ENCODE data around the gene MAP3K4. TPM values are rescaled to one million over a fixed set of nuclear protein-coding genes. Genes with fewer than 3 reads are reported as not detected.

Gene MAP3K4
- total RNA-seq, 1 donor from 2014 or later: 63.3 TPM

DNA sequence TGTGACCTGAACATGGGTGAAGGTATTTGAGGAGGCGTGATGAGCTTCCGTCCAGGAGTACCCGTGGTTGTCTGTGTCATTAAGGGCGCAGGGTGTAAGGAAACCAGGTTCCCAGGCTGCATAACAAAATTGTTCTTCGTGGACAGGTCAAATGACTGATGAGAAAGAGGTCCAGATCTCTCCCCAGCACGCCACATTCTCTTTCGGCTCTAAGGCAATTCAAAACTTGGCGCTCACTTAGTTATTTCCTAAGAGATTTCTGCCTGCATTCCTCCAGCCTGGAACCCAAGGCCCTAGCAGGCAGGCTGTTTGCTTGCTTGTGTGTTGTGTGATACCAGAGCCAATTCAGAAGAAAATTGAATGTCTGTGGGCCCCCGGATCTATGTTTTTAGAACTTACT is 142.4 kb downstream of the MAP3K4 start:
- H3K36me3 Mint-ChIP-seq (ENCODE audit: unreplicated experiment): peaks cover 50% of the 10 kb centered on the region
- H3K4me1 Mint-ChIP-seq (ENCODE audit: low read depth, unreplicated experiment): no peaks in the 10 kb centered on the region

DNA sequence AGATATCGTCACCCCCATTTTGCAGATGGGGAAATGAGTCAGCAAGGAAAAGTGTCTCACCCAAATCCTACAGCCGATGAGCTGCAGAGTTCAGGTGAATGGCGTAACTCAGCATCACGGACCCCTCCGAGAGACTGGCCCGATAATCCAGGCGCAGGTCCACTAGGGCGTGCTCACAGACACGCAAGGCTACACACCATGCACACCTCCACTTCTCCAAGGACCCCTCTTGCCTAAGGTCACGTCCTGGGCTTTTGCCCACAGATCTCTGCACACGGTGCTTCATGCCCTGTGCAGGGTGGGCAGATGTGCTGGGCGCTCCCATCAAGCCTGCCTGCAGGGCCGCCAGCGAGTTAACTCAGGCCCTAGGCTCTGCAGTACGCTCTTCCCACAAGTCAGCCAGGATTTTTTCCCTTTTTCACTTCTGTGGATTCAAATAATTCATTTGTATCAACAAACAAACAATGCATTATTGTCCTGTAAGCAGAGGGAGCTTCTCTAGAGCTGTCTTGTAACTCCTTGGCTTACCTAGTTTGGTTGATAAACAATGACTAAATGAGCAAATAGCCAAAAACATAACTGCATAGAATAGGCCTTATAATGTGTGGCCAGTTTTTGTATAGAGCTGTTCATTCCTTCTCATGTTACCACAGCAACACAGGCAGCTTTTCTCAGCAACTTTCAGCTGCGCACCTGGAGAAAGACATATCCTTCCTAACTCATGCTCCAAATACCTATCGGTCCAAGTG is 143.2 kb downstream of the MAP3K4 start:
- H3K27me3 Mint-ChIP-seq (ENCODE audit: unreplicated experiment): peaks cover 9% of the 10 kb centered on the region
- no peak overlapping the region for H3K27ac Mint-ChIP-seq (ENCODE audit: unreplicated experiment)
- no peak for DNase-seq
- peaks cover 43% of the 10 kb centered on the region for H3K36me3 Mint-ChIP-seq (ENCODE audit: unreplicated experiment)
- H3K9me3 Mint-ChIP-seq (ENCODE audit: unreplicated experiment): peaks cover 25% of the 10 kb centered on the region
- H3K4me1 Mint-ChIP-seq (ENCODE audit: low read depth, unreplicated experiment): no peaks in the 10 kb centered on the region
- TF ChIP-seq, protein P1, sequence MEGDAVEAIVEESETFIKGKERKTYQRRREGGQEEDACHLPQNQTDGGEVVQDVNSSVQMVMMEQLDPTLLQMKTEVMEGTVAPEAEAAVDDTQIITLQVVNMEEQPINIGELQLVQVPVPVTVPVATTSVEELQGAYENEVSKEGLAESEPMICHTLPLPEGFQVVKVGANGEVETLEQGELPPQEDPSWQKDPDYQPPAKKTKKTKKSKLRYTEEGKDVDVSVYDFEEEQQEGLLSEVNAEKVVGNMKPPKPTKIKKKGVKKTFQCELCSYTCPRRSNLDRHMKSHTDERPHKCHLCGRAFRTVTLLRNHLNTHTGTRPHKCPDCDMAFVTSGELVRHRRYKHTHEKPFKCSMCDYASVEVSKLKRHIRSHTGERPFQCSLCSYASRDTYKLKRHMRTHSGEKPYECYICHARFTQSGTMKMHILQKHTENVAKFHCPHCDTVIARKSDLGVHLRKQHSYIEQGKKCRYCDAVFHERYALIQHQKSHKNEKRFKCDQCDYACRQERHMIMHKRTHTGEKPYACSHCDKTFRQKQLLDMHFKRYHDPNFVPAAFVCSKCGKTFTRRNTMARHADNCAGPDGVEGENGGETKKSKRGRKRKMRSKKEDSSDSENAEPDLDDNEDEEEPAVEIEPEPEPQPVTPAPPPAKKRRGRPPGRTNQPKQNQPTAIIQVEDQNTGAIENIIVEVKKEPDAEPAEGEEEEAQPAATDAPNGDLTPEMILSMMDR (IDR thresholded peaks at IDR 0.05; ENCODE audit: partially characterized antibody, unreplicated experiment): no peak
- H3K4me3 Mint-ChIP-seq (ENCODE audit: unreplicated experiment): no peak overlapping the region

More for the DNA sequence above, 142.4 kb downstream of the MAP3K4 start:
- Mint-ChIP-seq H3K9me3 (ENCODE audit: unreplicated experiment) (peaks cover 31% of the 10 kb centered on the region), H3K27me3 (ENCODE audit: unreplicated experiment) (peaks cover 11% of the 10 kb centered on the region), H3K4me3 (ENCODE audit: unreplicated experiment) (no peak overlapping the region), H3K27ac (ENCODE audit: unreplicated experiment) (no peak overlapping the region)
- no peak for DNase-seq
- TF ChIP-seq, protein P1 (IDR thresholded peaks at IDR 0.05; ENCODE audit: partially characterized antibody, unreplicated experiment): no peak

DNA sequence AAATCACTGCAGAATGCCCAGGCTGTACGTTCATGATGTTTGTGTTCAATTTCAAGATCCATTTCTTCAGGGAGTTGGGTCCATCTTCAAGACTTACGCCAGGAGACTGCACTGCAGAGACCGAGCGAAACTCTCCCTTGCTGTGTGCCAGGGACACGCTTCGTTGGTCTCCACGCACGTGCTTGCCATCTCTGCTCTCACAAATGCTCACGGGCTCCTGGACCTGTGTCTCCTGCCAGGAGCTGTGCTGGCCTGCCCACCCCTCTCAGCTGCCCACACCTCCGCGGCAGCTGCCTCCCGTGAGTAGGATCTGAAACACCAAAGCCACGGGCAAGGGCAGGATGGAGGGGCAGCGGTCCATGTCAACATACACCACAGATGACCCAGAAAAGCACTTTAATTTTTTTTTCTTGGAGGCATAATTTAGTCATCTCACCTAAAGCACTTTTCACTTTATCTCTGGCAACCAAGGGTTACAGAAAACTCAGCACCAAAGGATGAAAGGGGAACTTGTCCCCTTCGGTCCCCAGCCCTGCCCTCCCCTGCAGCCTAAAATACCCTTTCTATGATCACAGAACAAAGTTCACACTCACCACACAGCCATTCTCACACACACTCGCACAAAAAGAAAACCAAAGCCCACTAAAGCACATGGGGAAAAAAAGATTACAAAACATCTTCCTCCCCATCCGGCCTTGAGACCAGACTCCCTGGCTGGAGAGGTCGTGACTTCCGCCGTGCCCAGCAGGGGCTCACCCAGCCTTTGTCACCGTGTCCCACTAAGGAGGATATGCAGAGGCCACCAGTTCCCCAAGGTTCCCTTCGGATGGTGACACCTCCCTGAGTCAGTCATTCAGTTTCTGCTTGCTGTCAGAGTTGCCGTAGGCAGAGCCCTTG is 144.4 kb downstream of the MAP3K4 start:
- Mint-ChIP-seq H3K4me1 (ENCODE audit: low read depth, unreplicated experiment) (no peaks in the 10 kb centered on the region), H3K27ac (ENCODE audit: unreplicated experiment) (peak overlapping the region; percentile 56), H3K9me3 (ENCODE audit: unreplicated experiment) (peaks cover 20% of the 10 kb centered on the region), H3K4me3 (ENCODE audit: unreplicated experiment) (no peak overlapping the region), H3K27me3 (ENCODE audit: unreplicated experiment) (peaks cover 5% of the 10 kb centered on the region), H3K36me3 (ENCODE audit: unreplicated experiment) (peaks cover 33% of the 10 kb centered on the region)
- DNase-seq: no peak
- TF ChIP-seq, protein P1 (IDR thresholded peaks at IDR 0.05; ENCODE audit: partially characterized antibody, unreplicated experiment): no peak

DNA sequence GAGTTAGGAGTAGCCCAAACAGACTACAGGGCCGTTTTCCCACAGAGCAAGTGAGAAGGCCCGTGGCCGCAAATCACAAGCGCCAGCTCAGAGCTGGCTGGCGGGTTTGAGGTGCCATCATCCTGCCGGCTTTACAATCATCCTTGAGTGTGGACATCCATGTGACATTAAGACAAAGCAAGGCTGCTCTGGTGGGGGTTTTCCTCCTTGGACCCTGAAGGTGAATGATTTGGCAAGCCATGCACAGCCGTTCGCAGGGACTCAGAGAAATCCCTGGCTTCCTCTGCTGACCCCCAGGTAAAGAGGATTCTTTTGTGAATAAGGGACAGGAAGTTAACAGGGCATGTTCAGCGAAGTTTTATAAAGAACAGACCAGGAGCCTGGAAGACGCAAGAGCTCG is 145.1 kb downstream of the MAP3K4 start:
- TF ChIP-seq, protein P1 (IDR thresholded peaks at IDR 0.05; ENCODE audit: partially characterized antibody, unreplicated experiment): no peak
- no peak for DNase-seq
- peaks cover 23% of the 10 kb centered on the region for H3K9me3 Mint-ChIP-seq (ENCODE audit: unreplicated experiment)
- H3K36me3 Mint-ChIP-seq (ENCODE audit: unreplicated experiment): peaks cover 37% of the 10 kb centered on the region
- H3K4me1 Mint-ChIP-seq (ENCODE audit: low read depth, unreplicated experiment): peaks cover 3% of the 10 kb centered on the region
- H3K4me3 Mint-ChIP-seq (ENCODE audit: unreplicated experiment): no peak overlapping the region
- H3K27me3 Mint-ChIP-seq (ENCODE audit: unreplicated experiment): peaks cover 5% of the 10 kb centered on the region
- peak overlapping the region; percentile 17 for H3K27ac Mint-ChIP-seq (ENCODE audit: unreplicated experiment)
